Caco-2 (cell line): Measurements from ENCODE around the gene POLR2H. TPM values are rescaled to one million over a fixed set of nuclear protein-coding genes. Genes with fewer than 3 reads are reported as not detected.
A peak's percentile ranks its signal among the peaks of the same experiment; 100 is the strongest.

ENCODE experiments used
- BruUV-seq: library from RNA; stranded (reverse); fragments of 400-500 nt; replicated peaks from 2 replicates; lab custom pipeline; 2021; lab: Mats Ljungman, UMichigan
- CTCF ChIA-PET: fragments of 300-600 bp; sonication (Branson Sonifier 250); formaldehyde crosslinking; loops from one replicate; lab custom pipeline; 2022; ENCODE audit warnings: antibody characterized with exemption; lab: Charles Lee
- POLR2A ChIA-PET: fragments of 300-600 bp; sonication (Branson Sonifier 250); formaldehyde crosslinking; loops from one replicate; lab custom pipeline; 2022; ENCODE audit warnings: antibody characterized with exemption; lab: Charles Lee
- DNase-seq, 2 experiments: peaks; one replicate each; pipeline versions ENCODE4 v3.0.0 to v3.0.0-alpha.2; 2020 to 2022
- H3K27me3 ChIP-seq: replicated peaks from 2 replicates; pipeline ENCODE4 v1.6.0; 2011; ENCODE audit warnings: low read length; ENCODE audit not compliant: control insufficient read depth, insufficient read depth
- H3K36me3 ChIP-seq: 2 replicates; pipeline ENCODE4 v1.5.1; 2011; ENCODE audit warnings: low read length; ENCODE audit not compliant: control insufficient read depth, insufficient read depth
- H3K4me1 ChIP-seq: fragments of 250-450 bp; sonication (Bioruptor Pico); 2 replicates; pipeline ENCODE4 v1.5.1; 2020; ENCODE audit warnings: mild to moderate bottlenecking
- H3K4me3 ChIP-seq: 2 replicates; pipeline ENCODE4 v1.5.1; 2011; ENCODE audit warnings: low read depth, mild to moderate bottlenecking, control low read depth, low read length
- H3K9me3 ChIP-seq: fragments of 250-450 bp; sonication (Bioruptor Pico); 2 replicates; pipeline ENCODE4 v1.5.1; 2020; ENCODE audit warnings: mild to moderate bottlenecking, moderate library complexity
- H3K27ac Mint-ChIP-seq: one replicate; pipeline ENCODE4 v1.8.0; 2022; ENCODE audit warnings: mixed read lengths; ENCODE audit not compliant: unreplicated experiment
- H3K27me3 Mint-ChIP-seq: one replicate; pipeline ENCODE4 v1.8.0; 2022; ENCODE audit warnings: mixed read lengths; ENCODE audit not compliant: insufficient read depth, unreplicated experiment
- H3K36me3 Mint-ChIP-seq: one replicate; pipeline ENCODE4 v1.8.0; 2022; ENCODE audit warnings: mild to moderate bottlenecking, mixed read lengths; ENCODE audit not compliant: insufficient read depth, unreplicated experiment
- H3K4me1 Mint-ChIP-seq: one replicate; pipeline ENCODE4 v1.8.0; 2022; ENCODE audit warnings: low read depth, mixed read lengths; ENCODE audit not compliant: unreplicated experiment
- H3K4me3 Mint-ChIP-seq: one replicate; pipeline ENCODE4 v1.8.0; 2022; ENCODE audit warnings: mild to moderate bottlenecking, moderate library complexity, mixed read lengths; ENCODE audit not compliant: unreplicated experiment
- H3K9me3 Mint-ChIP-seq: one replicate; pipeline ENCODE4 v1.8.0; 2022; ENCODE audit warnings: mixed read lengths; ENCODE audit not compliant: unreplicated experiment
- CTCF ChIP-seq, 2 experiments: fragments of 200-600 bp in 1 of 2; IDR thresholded peaks; 1 replicate in 1 of 2; 2 replicates in 1 of 2; pipeline versions ENCODE4 v1.5.1 to v1.8.0; 2011 to 2022; ENCODE audit warnings: antibody characterized with exemption in 1 of 2, control low read depth in 1 of 2, inconsistent platforms in 1 of 2, low read depth in 1 of 2, low read length in 1 of 2, mild to moderate bottlenecking in 1 of 2, moderate library complexity in 1 of 2; ENCODE audit not compliant: insufficient read depth in 1 of 2, severe bottlenecking in 1 of 2, unreplicated experiment in 1 of 2
- intact Hi-C: fragments of 100-400 bp; cut with micrococcal nuclease; formaldehyde crosslinking; loops from one replicate; pipeline ENCODE4 v1.10.0; 2022; ENCODE audit not compliant: unreplicated experiment
- total RNA-seq: library from RNA; stranded (reverse); gene quantifications from 2 replicates; pipeline ENCODE4 v1.2.3, GENCODE V29; 2022

The POLR2H gene
- total RNA-seq, 1 experiment from 2014 or later: 101 TPM

- Histone ChIP-seq H3K27me3 (no peaks in the 10 kb centered on the region), H3K9me3 (no peaks in the 10 kb centered on the region), H3K4me1 (peaks cover 11% of the 10 kb centered on the region), H3K4me3 (no peak overlapping the region), H3K36me3 (no peaks in the 10 kb centered on the region)
- Mint-ChIP-seq H3K4me3 (no peak overlapping the region), H3K27ac (no peak overlapping the region), H3K4me1 (no peaks in the 10 kb centered on the region), H3K9me3 (no peaks in the 10 kb centered on the region), H3K36me3 (no peaks in the 10 kb centered on the region), H3K27me3 (no peaks in the 10 kb centered on the region)
- BruUV-seq: no TSS peak
- CTCF ChIA-PET: interaction anchor here (1.3 kb wide), 1 partner anchor 43 kb away, joined by 4 read pairs; no protein-coding TSS in a partner anchor
- intact Hi-C loops: no loop called here
- TF ChIP-seq CTCF (IDR thresholded peaks at IDR 0.05; ENCODE audit: insufficient read depth in 1 of 2, low read depth in 1 of 2, low read length in 1 of 2, severe bottlenecking in 1 of 2, unreplicated experiment in 1 of 2): no peak
- no peak for DNase-seq
- POLR2A ChIA-PET: no interaction called here
Measured at GRCh38 chr3:184414418-184415202, 53.1 kb downstream of the POLR2H start.

GRCh38 chr3:184415203-184415490, 53.6 kb downstream of the POLR2H start:
- no peaks in the 10 kb centered on the region for H3K4me1 Mint-ChIP-seq
- H3K9me3 Mint-ChIP-seq: no peaks in the 10 kb centered on the region
- Histone ChIP-seq H3K9me3 (no peaks in the 10 kb centered on the region), H3K36me3 (no peaks in the 10 kb centered on the region), H3K27me3 (no peaks in the 10 kb centered on the region), H3K4me1 (peaks cover 11% of the 10 kb centered on the region), H3K4me3 (no peak overlapping the region)
- TF ChIP-seq CTCF (IDR thresholded peaks at IDR 0.05; ENCODE audit: insufficient read depth in 1 of 2, low read depth in 1 of 2, low read length in 1 of 2, severe bottlenecking in 1 of 2, unreplicated experiment in 1 of 2): no peak
- H3K4me3 Mint-ChIP-seq: no peak overlapping the region
- no peaks in the 10 kb centered on the region for H3K27me3 Mint-ChIP-seq
- no peaks in the 10 kb centered on the region for H3K36me3 Mint-ChIP-seq
- H3K27ac Mint-ChIP-seq: no peak overlapping the region
- ChIA-PET CTCF (no interaction called here), POLR2A (no interaction called here)
- no peak for DNase-seq
- BruUV-seq: no TSS peak
- intact Hi-C loops: no loop called here

GRCh38 chr3:184417619-184418327, 56.3 kb downstream of the POLR2H start:
- Mint-ChIP-seq H3K27me3 (no peaks in the 10 kb centered on the region), H3K4me1 (no peaks in the 10 kb centered on the region), H3K36me3 (no peaks in the 10 kb centered on the region), H3K27ac (no peak overlapping the region), H3K9me3 (peaks cover 4% of the 10 kb centered on the region), H3K4me3 (no peak overlapping the region)
- Histone ChIP-seq H3K36me3 (no peaks in the 10 kb centered on the region), H3K27me3 (no peaks in the 10 kb centered on the region), H3K4me3 (no peak overlapping the region), H3K9me3 (no peaks in the 10 kb centered on the region), H3K4me1 (peaks cover 11% of the 10 kb centered on the region)
- POLR2A ChIA-PET: no interaction called here
- intact Hi-C loops: loop anchor here (1.0 to 2.0 kb wide), 4 partner anchors 23 to 123 kb away; no protein-coding TSS in a partner anchor
- TF ChIP-seq CTCF (IDR thresholded peaks at IDR 0.05; ENCODE audit: insufficient read depth in 1 of 2, low read depth in 1 of 2, low read length in 1 of 2, severe bottlenecking in 1 of 2, unreplicated experiment in 1 of 2): peak; percentile 85 to 89
- no TSS peak for BruUV-seq
- CTCF ChIA-PET: interaction anchor here (0.7 to 1.0 kb wide), 4 partner anchors 9 to 121 kb away, joined by 3 to 12 read pairs (median 8); no protein-coding TSS in a partner anchor
- peak; percentile 66 to 71 for DNase-seq

Other genes with a start within 250 kb of the POLR2H start
- gene EIF2B5, start 226.4 kb upstream of the POLR2H start, total RNA-seq: 43.8 and 52.9 TPM in 2 replicates
- gene DVL3, start 206.3 kb upstream of the POLR2H start, total RNA-seq: 83.9 and 86.7 TPM in 2 replicates
- gene AP2M1, start 186.9 kb upstream of the POLR2H start, total RNA-seq: 202 and 214 TPM in 2 replicates
- gene ABCF3, start 175.5 kb upstream of the POLR2H start, total RNA-seq: 68.8 and 69.8 TPM in 2 replicates
- 0.79 and 1.6 TPM in 2 replicates for gene VWA5B2, start 132.1 kb upstream of the POLR2H start, total RNA-seq
- 73.4 and 74.9 TPM in 2 replicates for gene ALG3, start 112.7 kb upstream of the POLR2H start, total RNA-seq
- gene EEF1AKMT4, start 112.0 kb upstream of the POLR2H start, total RNA-seq: 12.1 and 13.1 TPM in 2 replicates
- 0.46 and 0.66 TPM in 2 replicates for gene CAMK2N2, start 100.2 kb upstream of the POLR2H start, total RNA-seq
- not detected in 2 replicates for gene ECE2, start 85.7 kb upstream of the POLR2H start, total RNA-seq
- 285 and 294 TPM in 2 replicates for gene PSMD2, start 62.5 kb upstream of the POLR2H start, total RNA-seq
- gene EIF4G1, start 47.1 kb upstream of the POLR2H start, total RNA-seq: 410 and 423 TPM in 2 replicates
- 6.1 and 6.7 TPM in 2 replicates for gene FAM131A, start 24.1 kb upstream of the POLR2H start, total RNA-seq
- 23.0 and 28.6 TPM in 2 replicates for gene CLCN2, start 105 bp upstream of the POLR2H start, total RNA-seq
- 1.4 and 1.6 TPM in 2 replicates for gene THPO, start 16.5 kb downstream of the POLR2H start, total RNA-seq
- gene CHRD, start 18.3 kb downstream of the POLR2H start, total RNA-seq: 5.5 and 6.4 TPM in 2 replicates
- gene EPHB3, start 200.1 kb downstream of the POLR2H start, total RNA-seq: 5.6 and 6.9 TPM in 2 replicates